SW480 (cell line): ENCODE data around the gene CDKN2B.
"Not testable (repeated sequence)": the region's sequence is repeated elsewhere in the genome, so short reads cannot be mapped to it uniquely, and the experiment has no call there.

Experiments used
- DNase-seq: peaks from one replicate; pipeline ENCODE4 v3.0.0-alpha.2; 2016; ENCODE audit warnings: low spot score

The CDKN2B gene, protein sequence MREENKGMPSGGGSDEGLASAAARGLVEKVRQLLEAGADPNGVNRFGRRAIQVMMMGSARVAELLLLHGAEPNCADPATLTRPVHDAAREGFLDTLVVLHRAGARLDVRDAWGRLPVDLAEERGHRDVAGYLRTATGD

DNA sequence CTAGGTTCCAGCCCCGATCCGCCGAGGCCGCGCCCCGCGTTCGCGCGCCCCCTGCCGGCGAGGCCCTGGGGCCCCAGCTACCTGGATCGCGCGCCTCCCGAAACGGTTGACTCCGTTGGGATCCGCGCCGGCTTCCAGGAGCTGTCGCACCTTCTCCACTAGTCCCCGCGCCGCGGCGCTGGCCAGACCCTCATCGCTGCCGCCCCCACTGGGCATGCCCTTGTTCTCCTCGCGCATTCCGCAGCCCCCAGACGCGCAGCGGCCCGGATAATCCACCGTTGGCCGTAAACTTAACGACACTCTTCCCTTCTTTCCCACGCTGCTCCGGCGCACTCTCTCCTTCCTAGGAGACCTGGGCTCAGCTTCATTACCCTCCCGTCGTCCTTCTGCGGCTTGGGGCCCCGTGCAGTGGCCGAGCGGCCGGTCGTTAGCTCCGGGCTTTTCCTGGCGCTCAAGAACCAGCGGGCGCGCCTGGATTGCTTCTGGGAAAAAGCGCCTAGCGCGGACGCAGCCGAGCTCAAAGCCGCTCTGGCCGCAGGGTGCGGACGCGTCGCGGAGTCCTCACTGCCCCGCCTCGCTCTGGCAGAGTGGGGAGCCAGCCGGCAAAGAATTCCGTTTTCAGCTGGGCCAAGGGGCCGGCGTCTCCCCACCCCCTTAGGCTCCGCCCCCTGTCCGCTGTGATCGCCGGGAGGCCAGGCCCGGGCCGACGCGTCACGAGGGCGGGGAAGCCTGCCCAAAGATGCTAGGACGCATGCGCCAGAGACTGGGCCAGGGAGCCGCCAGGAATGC is at the start of gene CDKN2B:
TSS of gene CDKN2B (minus strand) at position 589 of the 789 bp plus-strand sequence. CDS start at position 237, 352 bp downstream.
- DNase-seq: peak; percentile 93

DNA sequence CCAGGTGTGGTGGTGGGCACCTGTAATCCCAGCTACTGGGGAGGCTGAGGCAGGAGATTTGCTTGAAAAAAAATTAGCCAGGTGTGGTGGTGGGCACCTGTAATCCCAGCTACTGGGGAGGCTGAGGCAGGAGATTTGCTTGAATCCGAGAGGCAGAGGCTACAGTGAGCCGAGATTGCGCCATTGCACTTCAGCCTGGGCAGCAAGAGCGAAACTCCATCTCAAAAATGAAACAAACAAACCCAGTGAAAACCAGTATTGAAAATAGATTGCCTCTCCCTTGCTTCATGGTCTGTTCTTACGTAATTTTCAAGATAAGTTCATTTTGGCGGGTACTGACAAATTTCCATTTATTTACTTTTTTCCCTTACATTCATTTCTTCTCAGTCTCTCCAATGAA is 48.9 kb upstream of the CDKN2B start:
- DNase-seq: not testable (repeated sequence)

DNA sequence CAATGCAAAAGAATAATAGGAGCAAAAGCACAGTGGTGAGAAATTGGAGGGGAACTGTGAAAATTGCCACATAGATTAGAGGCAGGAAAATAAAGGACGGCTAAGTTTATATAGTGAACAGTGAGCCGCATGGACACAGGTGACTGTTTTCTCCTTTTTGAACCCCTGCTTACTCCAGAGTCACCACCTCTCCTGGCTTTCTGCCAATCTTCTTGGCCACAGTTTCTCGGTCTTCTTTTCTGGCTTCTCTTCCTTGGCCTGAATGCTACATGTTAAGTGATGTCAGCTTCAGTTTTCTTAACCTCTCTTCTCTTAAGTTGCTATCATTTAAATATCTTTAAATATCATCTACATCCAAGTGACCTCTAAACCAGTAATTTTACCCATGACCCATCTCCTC is 47.3 kb upstream of the CDKN2B start:
- DNase-seq: no peak

DNA sequence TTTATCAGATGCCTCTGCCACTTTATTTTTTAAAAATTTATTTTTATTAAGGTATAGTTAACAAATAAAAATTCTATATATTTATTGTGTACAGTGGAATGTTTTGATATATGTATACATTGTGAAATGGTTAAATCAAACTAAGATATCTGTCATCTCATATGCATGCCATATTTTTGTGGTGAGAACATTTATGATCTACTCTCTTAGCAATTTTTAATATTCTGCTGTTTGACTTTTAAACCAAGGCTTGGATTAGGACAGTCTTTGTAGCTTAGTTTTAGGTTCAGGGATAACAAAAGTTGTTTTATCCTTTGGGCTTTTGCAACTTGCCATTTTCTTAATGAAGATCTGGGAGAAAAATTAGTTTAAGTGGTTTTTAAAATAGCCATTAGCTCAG is 46.0 kb upstream of the CDKN2B start:
- no peak for DNase-seq

DNA sequence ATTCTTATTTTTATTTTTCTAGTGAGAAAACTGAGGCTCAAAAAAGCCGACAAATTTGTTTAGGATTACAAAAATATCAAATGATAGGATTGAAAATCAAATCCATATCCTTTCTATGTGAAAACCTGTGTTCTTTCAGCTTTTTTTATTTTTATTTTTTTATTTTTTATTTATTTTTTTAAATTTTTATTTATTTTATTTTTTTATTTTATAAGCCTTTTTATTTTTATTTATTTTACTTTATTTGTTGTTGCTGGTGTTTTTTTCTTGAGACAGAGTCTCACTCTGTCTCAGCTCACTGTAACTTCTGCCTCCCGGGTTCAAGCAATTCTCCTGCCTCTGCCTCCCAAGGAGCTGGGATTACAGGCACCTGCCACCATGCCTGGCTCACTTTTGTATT is 45.4 kb upstream of the CDKN2B start:
- no peak for DNase-seq

DNA sequence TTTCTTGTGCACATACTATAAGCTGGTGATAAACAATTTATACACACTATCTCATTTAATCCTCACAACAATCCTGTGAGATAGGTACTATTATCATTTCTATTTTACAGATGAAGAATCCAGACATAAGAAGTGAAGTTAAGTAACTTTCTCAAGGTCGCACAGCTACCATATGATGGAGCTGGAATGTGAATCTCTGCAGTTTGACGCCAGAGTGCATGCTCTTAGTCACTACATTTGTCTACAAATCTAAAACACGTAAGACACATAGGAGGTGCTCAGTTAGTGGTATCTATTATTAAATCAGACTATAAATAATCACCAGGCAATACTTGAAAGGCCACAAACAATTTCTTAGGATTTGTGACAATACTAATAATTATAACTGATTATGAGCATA is 45.0 kb upstream of the CDKN2B start:
- DNase-seq: no peak

DNA sequence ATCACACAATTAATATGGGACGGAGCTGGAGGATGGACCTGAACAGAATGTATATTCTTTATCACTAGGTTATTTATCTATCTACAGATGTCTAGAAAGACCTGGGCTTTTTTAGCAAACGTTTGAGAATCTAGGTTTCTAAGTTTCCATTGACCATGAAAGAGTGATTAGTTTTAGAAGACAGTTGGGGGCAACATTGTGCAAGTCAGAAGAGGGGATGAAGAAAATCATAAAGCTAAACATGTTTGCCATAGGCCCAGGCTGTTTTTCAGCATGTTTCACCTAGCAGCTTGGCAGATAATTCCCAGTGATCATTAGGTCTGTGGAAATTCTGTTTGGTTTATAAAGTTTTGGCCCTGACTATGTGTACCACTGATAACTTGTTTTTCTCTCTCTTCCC is 44.1 kb upstream of the CDKN2B start:
- DNase-seq: peak; percentile 3

DNA sequence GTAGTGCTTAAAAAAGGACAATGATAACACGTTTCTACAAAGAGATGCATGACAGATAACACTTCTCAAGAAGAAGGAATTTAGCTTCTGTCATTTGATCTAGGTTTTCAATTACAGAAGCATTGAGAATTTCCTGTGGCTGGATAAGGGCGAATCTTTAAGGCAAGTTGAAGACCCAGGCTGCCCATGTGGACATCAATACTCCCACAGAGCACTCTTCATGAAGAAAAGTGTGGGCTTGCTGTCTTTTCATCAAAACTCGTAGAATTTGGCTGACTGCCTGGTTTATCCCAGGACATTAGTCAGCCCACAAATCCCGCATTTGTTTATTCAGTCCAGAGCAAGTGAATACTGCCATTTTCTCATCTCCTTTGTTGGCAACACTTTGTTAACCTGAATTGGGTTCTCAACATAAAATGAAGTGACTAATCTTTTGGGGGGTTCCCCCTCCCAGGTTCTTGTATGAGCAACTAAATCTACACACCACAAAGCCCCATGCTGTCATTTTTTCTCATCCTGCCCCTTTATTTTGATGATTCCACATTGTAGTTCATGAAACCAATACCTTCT is 43.4 kb upstream of the CDKN2B start:
- DNase-seq: peak; percentile 87

DNA sequence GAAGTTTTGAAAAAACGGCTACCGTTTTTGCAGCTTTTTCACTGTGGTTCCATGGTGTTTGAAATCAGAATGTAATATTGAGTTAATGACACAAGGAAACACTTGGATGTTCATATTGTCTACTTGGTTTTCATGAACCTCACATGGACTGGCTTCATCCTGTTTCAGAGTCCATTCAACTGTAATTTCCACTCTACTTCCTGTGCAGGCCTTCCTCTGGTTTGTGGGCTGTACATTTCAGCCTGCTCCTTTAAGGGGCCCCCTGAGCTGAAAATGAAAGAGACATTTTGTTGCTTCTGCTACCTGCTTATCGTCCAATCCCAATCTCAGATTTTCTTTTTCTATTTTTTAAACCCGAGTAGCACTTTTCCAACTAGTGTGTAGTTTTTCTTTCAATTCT is 41.8 kb upstream of the CDKN2B start:
- DNase-seq: no peak

DNA sequence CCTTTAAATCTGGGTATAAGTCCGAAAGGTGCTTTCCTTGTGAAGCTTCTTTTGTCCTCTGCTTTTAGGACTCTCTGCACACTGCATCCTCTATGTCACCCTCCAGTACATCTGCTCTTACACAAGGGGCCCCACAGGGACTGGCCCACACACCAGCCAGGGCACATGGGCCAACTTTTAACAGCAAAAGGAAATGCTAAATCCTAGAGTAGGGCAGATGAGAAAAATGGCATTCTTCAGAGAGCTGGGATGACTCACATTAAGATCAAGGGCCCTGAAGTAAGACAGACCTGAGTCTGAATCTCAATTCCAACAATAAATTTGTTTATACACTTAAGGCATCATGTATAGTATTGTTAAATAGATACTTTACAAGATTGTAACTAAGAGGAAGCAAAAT is 40.3 kb upstream of the CDKN2B start:
- DNase-seq: no peak

DNA sequence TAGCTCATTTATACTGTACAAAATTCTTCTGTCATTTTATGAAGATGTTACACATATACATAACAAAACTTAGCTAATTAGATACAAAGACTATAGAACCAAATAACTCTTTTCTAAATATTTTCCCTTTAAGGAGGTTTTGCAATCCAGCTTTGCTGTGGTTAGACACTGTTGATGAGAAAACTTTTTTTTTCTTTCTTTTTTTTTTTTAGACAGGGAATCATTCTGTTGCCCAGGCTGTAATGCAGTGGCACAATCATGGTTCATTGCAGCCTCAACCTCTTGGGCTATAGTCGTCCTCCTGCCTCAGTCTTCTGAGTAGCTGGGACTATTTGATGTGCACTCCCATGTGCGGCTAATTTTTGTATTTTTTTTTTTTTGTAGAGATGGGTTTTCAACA is 38.5 kb upstream of the CDKN2B start:
- no peak for DNase-seq

DNA sequence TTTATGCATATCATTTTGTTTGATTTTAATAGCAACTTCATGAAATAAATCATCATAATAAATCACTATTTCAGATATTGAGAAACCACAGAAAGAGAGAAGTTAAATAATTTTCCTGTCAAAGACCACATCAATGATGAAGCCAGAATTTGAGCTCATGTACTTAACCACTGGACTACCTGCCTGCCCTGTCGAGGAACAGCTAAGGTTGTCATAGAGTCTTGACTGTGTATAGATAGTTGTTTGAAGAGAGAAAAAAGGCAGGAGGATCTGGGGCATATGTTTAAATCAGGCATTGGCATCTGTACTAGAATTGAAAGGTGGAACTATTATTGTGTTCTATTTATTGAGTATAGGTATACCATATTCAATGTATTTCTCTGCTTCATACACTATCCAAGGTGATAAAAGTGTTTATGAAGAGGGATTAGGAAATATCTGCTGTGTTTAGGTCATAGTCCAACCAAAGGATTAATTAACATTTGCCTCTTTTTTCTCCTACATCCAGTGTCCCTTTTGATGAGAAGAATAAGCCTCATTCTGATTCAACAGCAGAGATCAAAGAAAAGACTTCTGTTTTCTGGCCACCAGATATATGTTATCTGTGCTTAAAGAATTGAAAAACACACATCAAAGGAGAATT is 37.3 kb upstream of the CDKN2B start:
- DNase-seq: peak; percentile 66

DNA sequence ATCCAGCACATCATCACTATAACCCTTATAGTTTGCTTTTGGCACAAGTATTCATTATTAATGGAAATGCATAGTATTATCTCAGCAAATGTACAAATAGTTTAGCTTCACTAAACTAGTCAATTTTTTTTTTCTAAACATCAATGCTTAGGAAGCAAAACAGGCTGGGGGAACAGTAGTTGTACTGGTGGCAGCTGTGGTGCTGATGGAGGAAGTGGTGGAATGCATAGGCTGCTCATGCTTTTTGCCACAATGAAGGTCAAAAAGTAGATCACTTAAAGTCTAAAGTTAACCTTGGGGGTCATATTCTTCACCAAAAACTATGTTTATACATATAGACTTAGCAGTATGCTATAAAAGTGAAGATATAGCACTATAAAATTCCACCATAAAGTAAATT is 36.3 kb upstream of the CDKN2B start:
- DNase-seq: no peak

DNA sequence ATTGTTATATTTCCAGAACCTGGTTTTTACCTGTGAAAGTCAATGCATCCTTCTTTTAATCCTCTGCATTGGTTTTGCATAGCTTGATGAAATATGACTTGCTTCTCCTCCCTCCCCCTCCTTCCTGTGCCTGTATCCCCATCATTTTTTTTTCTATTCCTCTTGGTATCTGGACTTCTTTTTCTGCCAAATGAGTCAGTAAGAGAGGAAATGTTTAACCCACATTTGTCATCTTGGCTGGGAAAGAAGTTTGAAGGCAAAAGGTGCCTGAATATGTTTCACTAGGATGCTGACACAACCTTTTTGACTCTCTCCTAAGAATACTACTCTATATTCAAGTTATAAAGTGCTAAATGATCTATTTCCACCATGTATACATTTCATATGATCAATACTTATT is 35.5 kb upstream of the CDKN2B start:
- DNase-seq: no peak

DNA sequence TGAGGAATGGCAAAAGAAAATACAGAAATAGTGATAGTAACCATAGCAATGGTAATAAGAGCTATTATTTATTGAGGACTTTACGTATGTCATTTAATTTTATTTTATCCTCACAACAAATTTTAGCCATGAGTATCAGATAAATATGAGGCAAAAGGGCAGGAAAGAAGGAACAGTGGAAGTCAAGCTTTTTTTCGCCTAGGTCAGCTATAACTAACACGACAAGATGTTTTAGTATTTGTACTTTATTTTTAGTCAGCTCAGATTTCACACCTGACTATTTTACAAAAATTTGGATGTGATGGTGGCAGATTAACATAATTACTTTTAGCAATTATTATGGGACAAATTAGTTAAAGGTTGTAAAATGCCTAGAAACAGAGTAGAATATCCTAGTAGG is 34.8 kb upstream of the CDKN2B start:
- DNase-seq: no peak

DNA sequence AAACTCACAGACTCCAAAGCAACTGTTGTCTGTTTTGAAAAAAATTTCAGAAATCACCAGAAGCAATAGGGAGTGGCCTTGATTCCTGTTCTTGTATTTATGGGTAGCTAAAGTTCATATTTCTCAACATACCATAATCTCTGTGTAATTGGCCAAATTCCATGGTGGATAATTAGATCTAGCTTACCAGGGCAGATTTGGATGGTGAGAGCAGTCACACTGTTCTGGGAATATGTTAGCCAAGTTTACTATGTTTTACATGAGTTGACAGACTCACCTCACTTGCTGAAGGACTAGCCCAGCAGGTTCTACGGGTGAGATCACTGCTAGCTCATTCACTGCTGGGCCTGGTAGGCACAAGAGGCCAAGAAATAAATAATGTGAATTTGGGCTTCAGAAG is 32.7 kb upstream of the CDKN2B start:
- no peak for DNase-seq

DNA sequence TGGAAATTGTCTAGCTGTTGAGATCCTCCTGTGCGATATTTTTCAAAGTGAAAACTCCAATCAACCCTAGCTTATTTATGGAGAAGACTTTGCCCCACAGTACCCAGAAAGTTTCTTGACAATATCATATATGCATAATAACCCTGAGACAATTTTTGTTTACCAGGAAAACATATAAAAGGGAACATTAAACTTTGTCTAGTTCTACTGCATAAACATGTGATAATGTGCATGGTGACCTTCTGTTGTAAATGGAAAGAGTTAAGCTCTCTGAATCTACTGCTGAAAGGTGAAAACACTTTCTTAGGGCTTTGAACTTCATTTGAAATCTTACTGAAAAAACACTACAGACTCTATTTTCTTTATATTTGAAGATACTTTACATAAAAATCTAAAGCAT is 32.2 kb upstream of the CDKN2B start:
- DNase-seq: no peak

DNA sequence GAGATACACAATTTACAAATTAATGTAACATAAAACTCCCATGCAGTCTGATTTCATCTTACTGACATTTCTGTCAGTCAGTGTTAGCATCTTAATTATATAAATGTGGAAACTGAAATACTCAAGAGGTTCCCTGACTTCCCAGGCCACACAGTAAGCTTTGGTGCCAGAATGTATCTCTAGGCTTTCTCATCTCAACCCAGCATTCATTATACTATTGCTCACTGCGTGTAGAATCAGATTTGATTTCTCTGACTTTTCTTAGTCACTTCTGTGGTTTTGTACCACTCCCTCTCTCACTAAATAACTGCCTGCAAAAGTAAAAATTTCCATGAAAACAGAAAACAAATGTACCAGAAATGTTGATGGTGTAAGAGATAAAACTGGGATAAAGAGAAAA is 31.7 kb upstream of the CDKN2B start:
- DNase-seq: no peak

DNA sequence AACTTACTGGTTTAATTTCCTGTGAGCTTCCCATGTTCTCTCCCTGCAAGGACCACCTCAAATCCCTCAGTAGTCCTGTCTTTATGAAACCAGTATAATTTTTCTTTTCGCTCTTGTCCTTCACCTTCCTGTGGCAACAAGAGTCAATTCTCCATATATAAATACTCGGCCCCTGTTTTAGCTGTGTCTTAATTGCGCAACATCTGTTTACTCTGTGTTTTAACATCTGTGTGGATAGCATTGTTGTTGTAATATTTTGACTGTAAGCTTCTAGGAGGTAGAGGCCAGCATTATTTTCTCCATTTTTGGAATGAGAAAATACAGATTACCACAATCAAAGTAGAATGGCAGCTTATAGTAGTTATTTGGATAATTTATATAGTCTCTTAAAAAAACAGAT is 30.2 kb upstream of the CDKN2B start:
- DNase-seq: no peak

DNA sequence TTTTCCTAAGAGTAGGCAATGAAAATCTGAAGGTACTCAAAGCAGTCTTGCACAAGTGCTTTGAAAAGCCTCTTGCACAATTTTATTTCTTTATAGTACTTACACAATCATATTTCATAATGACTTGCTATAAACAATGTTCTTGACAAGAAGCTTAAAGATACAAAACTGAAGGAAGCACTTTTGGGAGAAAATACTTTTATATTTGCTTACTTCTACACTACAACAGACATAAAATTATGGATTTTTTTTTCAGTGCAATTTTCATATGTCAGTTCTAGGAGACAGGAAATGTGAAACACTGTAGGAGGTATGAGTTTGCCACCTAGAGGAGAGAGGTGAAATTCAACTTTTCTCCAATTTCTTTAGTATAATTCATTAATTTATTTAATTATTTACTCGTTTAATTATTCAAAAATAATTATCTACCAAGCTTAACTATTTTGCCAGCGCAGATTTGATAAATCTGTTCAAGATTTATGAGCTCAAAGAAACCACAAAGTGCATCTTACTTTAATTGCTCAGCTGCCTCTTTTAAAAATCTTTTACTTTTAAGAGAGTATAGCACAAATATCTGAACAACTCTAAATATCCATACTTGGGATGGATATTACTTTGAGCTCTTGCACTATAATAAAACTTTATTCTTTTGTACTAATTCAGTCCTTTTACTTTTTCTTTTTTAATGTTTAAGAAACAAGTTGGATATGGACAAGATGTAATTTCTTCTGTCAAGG is 29.0 kb upstream of the CDKN2B start:
- peak; percentile 47 for DNase-seq

DNA sequence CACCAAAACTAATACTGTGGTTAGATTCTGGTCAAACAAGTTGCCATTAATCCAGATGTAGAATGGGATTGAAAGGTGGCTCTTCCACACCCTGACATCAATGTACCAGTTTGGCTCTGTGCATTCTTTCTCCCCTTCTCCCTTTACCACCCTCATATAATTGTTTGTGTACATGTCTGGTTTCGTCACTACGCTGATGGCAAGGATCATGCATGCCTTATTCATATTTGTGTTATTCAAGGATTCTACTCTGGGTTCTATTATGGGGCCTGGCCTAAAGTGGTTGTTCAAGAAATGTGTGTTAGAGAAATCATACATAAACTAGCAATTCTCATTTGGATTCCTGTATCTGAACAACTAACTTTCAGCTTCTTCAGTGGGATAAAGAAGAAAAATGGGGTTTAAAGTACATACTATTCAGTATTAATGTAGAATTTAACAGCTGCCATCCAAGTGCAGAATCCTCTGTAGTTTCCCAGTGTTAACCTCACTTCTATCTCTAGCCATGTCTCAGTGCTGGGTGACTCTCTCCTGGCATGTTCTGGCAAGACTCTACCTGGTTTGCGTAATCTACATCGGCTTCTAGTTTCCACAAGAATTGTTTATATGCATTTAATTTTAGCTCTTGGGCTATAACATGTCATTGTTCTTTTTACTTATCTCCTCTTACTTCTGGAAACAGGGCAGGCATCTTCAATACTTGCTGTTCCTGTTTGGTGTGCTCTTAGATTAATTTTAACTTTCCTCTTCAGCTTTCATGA is 27.9 kb upstream of the CDKN2B start:
- no peak for DNase-seq

DNA sequence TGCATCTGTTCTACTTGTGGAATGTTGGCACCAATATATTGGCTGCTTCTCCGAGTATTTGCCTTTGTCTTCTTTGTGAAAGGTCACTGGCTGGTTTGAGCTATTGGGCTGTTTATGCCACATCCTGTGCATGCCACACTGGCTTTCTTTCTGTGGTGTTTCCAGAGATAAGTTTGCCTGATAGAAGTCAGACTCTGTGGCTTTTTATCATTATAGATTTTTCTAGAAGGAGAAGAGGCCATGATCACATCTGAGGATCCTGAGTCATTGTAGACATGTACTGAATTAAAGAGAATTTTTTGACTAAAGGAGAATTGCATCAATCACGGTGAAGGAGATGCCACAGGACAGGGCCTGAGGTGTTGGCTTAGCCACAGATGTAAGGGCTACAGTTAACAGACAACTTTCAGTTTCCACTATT is 26.5 kb upstream of the CDKN2B start:
- no peak for DNase-seq
